Esophagus squamous epithelium (tissue), 4 donors: ENCODE measurements around the gene HS6ST1.

Experiments used
- CTCF ChIP-seq, 6 experiments: fragments of 450-650 bp in 4 of 6; fragments of 200-600 bp in 2 of 6; sonication (generic) in 2 of 6; IDR thresholded peaks; one replicate each; pipeline ENCODE4 v1.5.1; 2016 to 2019; ENCODE audit warnings: antibody characterized with exemption in 6 of 6, mild to moderate bottlenecking in 4 of 6, moderate library complexity in 4 of 6
- POLR2A ChIP-seq, 4 donors: fragments of 450-650 bp; IDR thresholded peaks; one replicate each; pipeline ENCODE4 v1.6.1; 2017; ENCODE audit warnings: antibody characterized with exemption in 4 of 4, mild to moderate bottlenecking in 4 of 4, moderate library complexity in 3 of 4

GRCh38 chr2:128316777-128317180 is 1.9 kb downstream of the HS6ST1 start:
- TF ChIP-seq CTCF (IDR thresholded peaks at IDR 0.05) (no peak), POLR2A (IDR thresholded peaks at IDR 0.05) (no peak)
